Measurements from ENCODE around the gene CLASP1.

DNA sequence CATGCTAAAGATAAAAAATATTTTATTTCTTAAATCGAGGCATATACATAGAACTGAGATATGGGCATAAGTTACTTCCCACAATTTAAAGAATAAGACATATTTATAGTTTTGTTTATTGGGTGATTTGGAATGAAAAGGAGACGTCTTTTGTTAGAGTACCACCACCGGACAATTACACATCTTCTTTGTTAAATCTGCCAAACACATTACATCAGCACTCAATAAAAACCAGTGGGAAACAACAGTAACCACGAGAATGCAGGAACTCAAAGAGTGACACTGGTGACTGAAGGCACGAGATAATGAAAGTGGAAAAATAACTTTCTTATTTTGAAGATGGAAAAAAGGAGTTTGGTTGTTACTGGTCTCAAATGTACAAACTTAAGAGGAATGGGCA is 271.6 kb downstream of the CLASP1 start:
- TF ChIP-seq, protein P1, sequence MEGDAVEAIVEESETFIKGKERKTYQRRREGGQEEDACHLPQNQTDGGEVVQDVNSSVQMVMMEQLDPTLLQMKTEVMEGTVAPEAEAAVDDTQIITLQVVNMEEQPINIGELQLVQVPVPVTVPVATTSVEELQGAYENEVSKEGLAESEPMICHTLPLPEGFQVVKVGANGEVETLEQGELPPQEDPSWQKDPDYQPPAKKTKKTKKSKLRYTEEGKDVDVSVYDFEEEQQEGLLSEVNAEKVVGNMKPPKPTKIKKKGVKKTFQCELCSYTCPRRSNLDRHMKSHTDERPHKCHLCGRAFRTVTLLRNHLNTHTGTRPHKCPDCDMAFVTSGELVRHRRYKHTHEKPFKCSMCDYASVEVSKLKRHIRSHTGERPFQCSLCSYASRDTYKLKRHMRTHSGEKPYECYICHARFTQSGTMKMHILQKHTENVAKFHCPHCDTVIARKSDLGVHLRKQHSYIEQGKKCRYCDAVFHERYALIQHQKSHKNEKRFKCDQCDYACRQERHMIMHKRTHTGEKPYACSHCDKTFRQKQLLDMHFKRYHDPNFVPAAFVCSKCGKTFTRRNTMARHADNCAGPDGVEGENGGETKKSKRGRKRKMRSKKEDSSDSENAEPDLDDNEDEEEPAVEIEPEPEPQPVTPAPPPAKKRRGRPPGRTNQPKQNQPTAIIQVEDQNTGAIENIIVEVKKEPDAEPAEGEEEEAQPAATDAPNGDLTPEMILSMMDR (conservative IDR thresholded peaks at IDR 0.05) = no peak
- no peak for TF ChIP-seq ZFX (IDR thresholded peaks at IDR 0.05)
